Measurements from ENCODE around the gene LDLRAD4.

Gene LDLRAD4

DNA sequence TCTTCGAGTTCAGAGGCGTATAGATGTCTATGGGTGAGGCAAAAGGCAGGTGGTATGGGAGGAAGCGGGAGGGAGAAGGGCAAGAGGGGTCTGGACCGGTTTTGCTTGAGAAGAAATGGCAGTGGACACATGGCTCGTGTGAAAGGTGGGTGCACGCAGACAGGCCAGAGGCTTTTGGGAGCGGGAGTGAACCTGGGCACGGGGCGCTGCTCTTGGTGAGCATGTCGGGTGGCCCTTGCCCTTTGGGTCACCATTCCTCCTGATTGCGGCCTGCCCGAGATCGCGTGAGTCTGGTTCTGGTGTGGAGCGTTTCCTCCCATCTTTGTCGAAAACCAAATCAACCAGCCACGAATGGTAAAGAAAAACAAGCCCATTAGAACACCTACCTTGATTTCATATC is 12.6 kb downstream of the LDLRAD4 start:
- H3K4me3 Mint-ChIP-seq: no peak overlapping the region
- H3K9me3 Mint-ChIP-seq: no peaks in the 10 kb centered on the region
- no peak overlapping the region for H3K27ac Mint-ChIP-seq

DNA sequence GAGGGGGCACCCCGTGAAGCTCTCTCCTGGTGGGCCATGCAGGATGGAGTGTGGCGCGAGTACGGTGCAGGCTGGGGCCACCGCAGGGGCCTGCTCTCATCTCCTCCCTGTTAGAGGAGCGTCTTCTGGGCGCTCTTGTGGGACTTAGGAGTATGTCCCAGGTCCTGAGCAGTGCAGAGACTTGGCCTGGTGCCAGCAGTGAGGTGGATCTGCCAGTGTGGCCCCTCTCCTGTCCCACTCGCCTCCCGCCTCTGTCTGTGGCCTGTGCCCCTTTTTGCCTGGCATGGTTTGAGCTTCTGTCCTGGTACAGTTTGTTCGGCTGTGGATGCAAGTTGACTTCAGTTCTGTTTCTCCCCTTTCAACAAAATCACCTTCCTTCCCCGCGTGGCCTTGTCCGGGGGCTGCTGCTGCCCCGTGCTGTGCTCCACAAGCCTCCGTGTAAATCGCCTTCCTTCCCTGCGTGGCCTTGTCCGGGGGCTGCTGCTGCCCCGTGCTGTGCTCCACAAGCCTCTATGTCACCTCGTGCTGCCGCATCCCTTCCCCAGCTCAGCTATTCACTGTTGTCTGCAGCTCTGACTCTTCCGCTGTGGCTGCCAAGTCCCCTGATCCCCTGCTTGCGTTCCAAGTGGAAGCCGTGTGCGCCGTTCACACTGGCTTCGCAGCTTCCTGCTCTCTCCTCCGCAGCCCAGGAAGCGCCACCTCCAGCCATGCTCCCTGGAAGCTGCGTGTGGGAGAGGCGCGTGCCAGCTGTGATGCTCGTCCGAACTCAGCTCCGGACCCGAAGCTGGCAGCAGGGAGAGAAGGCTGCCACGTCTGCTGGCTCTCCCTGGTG is 13.7 kb downstream of the LDLRAD4 start:
- no peaks in the 10 kb centered on the region for H3K4me1 Mint-ChIP-seq (ENCODE audit: low read depth)
- no peaks in the 10 kb centered on the region for H3K27me3 Mint-ChIP-seq
- no peaks in the 10 kb centered on the region for H3K36me3 Mint-ChIP-seq (ENCODE audit: low read depth)
- H3K4me3 Mint-ChIP-seq: no peak overlapping the region
- no peak overlapping the region for H3K27ac Mint-ChIP-seq
- no peaks in the 10 kb centered on the region for H3K9me3 Mint-ChIP-seq

More for the DNA sequence above, 12.6 kb downstream of the LDLRAD4 start:
- Mint-ChIP-seq H3K4me1 (ENCODE audit: low read depth) (no peaks in the 10 kb centered on the region), H3K36me3 (ENCODE audit: low read depth) (no peaks in the 10 kb centered on the region), H3K27me3 (no peaks in the 10 kb centered on the region)

DNA sequence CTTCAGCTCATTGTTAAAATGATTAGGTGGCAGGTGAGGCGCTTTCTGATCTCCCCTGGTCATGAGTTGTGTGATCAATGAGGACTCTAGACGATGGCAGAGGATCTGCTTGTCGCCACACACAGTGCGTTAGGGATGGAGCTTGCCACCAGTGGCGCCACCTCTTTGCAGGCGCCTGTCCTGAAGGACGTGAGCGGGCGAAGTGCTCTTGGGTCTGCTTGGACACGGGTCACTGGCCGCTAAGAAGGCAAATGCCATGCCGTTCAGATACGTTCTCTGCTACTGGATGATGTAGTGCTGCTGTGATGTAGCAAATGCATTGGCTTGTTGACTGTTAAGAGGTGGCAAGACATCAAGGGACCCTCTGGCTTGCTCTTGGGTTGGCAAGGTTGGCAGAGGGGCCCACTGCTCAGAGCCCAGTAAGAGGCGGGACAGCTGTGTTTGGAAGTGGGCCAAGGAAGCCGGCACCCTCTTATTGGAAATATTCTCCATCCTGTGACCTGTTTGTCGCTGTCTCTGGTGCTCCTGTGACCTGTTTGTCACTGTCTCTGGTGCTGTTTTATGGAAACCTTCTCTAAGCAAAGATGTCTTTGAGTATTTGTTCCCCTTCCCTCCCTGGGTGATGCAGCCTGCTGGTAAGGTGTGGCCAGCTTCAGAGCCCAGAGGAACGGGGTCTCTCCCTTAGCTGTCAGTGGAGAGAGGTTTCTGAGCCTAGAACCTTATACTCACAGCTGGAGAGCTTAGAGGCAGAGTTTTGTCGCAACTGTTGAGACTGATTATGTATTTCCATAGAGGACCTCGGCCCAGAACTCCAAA is 14.6 kb downstream of the LDLRAD4 start:
- Mint-ChIP-seq H3K4me1 (ENCODE audit: low read depth) (no peaks in the 10 kb centered on the region), H3K9me3 (no peaks in the 10 kb centered on the region), H3K36me3 (ENCODE audit: low read depth) (no peaks in the 10 kb centered on the region), H3K4me3 (no peak overlapping the region), H3K27ac (no peak overlapping the region), H3K27me3 (no peaks in the 10 kb centered on the region)

DNA sequence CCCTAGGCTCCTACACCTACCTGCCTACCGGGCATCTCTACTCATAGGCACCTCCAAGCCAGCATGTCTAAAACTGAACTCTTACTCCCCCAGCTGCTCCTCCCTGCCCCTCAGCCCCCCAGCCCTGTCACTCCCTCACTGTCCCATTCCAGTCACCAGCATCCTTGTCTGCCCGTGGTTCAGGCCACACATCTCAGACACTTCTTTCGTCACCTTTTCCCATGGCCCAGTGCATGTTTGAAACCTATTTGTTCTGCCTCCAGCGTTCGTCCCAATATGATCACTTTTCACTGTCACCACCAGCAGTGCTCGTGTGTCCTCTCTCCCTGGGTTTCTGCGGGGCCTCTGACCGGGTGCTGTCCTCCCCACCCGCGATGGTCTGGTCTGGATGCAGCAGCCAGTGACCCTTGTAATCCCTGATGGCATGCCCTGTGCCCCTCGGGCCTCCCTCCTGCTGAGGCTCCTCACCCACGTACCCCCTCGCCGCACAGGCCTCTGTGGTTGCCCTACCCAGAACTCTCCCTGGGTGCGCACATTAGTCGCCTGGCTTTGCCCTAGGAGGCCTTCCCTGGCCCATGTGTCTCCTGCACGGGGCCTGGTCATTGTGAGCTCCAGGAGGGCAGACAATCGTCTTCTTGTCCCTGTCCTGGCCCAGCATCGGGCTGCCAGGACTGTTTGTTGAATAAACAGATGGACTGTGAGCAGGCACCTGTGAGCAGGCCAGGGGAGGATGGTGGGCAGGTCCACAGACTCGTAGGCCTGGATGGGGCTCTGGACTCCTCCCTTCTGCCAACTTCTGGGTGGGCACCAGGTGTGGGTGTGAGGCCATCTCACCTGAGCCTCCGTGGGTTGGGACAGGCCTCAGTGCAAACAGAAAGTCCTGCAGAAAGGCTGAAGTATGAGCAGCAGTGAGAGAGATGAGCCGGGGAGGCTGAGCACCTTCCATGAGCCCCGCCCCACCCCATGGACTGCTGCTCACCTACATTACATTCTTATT is 15.5 kb downstream of the LDLRAD4 start:
- H3K27me3 Mint-ChIP-seq: no peaks in the 10 kb centered on the region
- no peaks in the 10 kb centered on the region for H3K9me3 Mint-ChIP-seq
- H3K4me3 Mint-ChIP-seq: no peak overlapping the region
- H3K4me1 Mint-ChIP-seq (ENCODE audit: low read depth): no peaks in the 10 kb centered on the region
- H3K36me3 Mint-ChIP-seq (ENCODE audit: low read depth): no peaks in the 10 kb centered on the region
- no peak overlapping the region for H3K27ac Mint-ChIP-seq

DNA sequence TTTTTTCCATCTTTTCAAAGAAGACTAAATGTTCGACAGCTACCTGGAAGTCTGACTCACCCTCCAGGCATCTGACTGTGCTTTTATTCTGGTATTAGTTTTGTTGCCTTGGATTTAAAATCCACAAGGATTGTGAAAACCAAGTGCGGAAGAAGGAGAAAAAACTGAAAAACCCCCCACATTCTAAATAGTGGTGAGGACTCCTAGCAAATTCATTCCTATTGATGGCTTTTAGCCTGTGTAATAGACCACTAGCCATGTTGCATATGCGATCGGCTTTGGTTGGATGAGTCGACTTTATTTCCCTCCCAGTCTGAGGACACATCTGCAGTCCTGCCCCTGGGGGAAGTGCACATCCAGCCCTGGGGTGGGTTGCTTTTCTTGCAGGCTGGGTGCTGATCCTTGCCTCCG is 16.9 kb downstream of the LDLRAD4 start:
- Mint-ChIP-seq H3K9me3 (no peaks in the 10 kb centered on the region), H3K27me3 (no peaks in the 10 kb centered on the region), H3K4me3 (no peak overlapping the region), H3K27ac (no peak overlapping the region), H3K4me1 (ENCODE audit: low read depth) (no peaks in the 10 kb centered on the region), H3K36me3 (ENCODE audit: low read depth) (no peaks in the 10 kb centered on the region)

DNA sequence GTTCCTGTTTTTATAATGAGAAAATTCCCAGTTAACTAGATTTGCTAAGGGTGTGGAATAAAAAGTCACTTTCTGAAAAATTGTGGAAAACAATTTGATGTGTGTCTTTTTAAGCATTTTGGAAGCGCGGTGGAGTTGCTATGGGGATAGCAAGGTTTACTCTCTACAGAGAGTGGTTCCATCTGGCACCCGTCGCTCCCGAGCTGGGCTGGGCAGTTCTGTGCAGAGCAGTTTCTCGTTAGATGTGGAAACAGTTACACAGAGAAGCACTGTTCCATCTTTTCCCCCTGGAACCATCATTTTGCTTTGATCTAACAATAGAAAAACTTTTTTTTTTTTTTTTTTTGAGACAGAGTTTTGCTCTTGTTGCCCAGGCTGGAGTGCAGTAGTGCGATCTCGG is 17.4 kb downstream of the LDLRAD4 start:
- H3K36me3 Mint-ChIP-seq (ENCODE audit: low read depth): no peaks in the 10 kb centered on the region
- no peak overlapping the region for H3K27ac Mint-ChIP-seq
- no peaks in the 10 kb centered on the region for H3K4me1 Mint-ChIP-seq (ENCODE audit: low read depth)
- no peaks in the 10 kb centered on the region for H3K9me3 Mint-ChIP-seq
- H3K27me3 Mint-ChIP-seq: no peaks in the 10 kb centered on the region
- no peak overlapping the region for H3K4me3 Mint-ChIP-seq

DNA sequence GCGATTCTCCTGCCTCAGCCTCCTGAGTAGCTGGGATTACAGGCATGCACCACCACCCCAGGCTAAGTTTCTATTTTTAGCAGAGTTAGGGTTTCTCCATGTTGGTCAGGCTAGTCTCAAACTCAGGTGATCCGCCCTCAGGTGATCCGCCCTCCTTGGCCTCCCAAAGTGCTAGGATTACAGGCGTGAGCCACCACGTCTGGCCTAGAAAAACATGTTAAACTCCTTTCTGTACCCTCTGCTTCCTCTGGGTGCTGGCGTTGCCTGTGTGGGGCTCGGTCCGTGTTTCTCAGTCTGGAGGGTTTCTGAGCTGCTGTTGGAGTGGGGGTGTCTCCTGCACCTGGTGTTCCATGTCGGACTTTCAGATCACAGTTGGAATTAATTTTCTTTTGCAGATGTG is 17.9 kb downstream of the LDLRAD4 start:
- H3K4me1 Mint-ChIP-seq (ENCODE audit: low read depth): no peaks in the 10 kb centered on the region
- no peaks in the 10 kb centered on the region for H3K9me3 Mint-ChIP-seq
- no peak overlapping the region for H3K27ac Mint-ChIP-seq
- H3K36me3 Mint-ChIP-seq (ENCODE audit: low read depth): no peaks in the 10 kb centered on the region
- no peaks in the 10 kb centered on the region for H3K27me3 Mint-ChIP-seq
- no peak overlapping the region for H3K4me3 Mint-ChIP-seq

DNA sequence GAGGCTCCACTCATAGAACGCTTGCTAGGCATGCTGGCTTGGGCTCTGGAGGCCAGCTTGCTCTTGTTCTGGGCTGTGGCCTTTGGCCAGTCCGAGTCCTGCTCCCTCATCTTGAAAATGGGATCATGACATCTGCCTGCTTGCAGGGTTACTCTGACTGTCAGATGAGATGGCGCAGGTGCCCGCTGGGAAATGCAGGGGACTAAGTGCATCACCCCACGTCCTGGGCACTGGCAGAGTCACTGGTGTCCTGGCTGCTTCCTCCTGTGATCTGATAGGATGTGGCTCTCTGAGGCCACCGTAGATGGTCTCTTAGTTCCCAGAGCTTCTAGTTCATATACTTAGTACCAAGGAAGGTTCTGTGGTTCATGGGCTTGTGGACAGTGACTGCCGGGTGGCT is 18.5 kb downstream of the LDLRAD4 start:
- no peak overlapping the region for H3K4me3 Mint-ChIP-seq
- H3K36me3 Mint-ChIP-seq (ENCODE audit: low read depth): no peaks in the 10 kb centered on the region
- no peaks in the 10 kb centered on the region for H3K4me1 Mint-ChIP-seq (ENCODE audit: low read depth)
- no peak overlapping the region for H3K27ac Mint-ChIP-seq
- no peaks in the 10 kb centered on the region for H3K9me3 Mint-ChIP-seq
- H3K27me3 Mint-ChIP-seq: no peaks in the 10 kb centered on the region

DNA sequence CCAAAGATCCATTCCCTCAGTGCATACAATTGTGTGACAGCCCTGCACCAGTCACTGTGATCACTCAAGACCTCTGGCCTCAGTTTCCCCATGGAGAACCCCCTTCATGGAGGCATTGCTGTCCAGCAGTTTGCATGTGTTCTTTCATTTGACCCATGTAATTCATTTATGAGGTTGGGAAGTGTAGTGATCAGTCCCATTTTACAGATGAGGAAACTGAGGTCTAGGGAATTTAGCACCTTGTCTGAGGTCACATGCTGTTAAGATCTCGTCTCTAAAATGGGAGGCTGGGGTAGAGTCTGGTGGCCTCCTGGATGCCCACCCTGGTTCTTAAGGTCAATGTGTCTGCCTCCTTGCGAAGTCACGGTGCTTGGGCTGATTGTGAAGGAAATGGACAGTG is 19.1 kb downstream of the LDLRAD4 start:
- H3K36me3 Mint-ChIP-seq (ENCODE audit: low read depth): no peaks in the 10 kb centered on the region

DNA sequence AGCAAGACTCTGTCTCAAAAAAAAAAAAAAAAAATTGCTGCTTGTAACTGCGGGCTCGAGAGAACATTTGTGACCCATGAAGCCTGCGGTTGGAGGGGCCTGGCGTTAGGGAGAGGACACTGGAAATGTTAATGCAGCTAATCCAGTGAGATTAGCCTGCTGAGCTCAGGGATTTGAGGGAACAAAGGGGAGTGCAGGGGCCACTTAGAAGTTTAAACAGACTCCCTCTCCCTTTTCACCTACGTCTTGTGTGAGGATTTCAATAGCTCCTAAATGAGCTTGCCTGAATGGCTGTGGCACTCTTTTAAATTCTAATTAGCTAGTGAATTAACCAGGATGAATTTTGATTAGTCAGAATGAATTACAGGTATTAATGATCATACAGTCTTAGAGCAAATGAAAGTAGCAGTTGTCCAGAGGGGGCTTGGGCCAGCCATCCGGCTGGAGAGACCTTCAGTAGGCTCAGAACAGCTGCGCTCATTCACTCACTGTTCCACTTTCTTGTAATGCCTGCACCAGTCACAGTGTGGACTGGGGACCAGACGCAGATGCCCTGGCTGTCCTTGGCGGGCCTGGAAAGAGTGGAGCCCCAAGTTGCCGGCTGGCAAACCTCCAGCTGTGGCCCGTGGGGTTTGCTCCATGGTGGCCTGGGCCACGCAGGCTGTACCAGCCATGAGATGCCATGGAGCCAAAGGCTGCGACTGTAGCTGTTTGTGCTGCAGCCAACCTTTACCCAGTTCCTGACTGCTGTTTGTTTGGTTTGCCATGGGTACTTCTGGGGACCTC is 20.8 kb downstream of the LDLRAD4 start:
- H3K27me3 Mint-ChIP-seq: no peaks in the 10 kb centered on the region
- no peaks in the 10 kb centered on the region for H3K4me1 Mint-ChIP-seq (ENCODE audit: low read depth)
- no peak overlapping the region for H3K4me3 Mint-ChIP-seq
- no peaks in the 10 kb centered on the region for H3K36me3 Mint-ChIP-seq (ENCODE audit: low read depth)
- H3K27ac Mint-ChIP-seq: no peak overlapping the region
- no peaks in the 10 kb centered on the region for H3K9me3 Mint-ChIP-seq

More for the DNA sequence above, 19.1 kb downstream of the LDLRAD4 start:
- Mint-ChIP-seq H3K9me3 (no peaks in the 10 kb centered on the region), H3K4me1 (ENCODE audit: low read depth) (no peaks in the 10 kb centered on the region), H3K27me3 (no peaks in the 10 kb centered on the region), H3K27ac (no peak overlapping the region), H3K4me3 (no peak overlapping the region)

DNA sequence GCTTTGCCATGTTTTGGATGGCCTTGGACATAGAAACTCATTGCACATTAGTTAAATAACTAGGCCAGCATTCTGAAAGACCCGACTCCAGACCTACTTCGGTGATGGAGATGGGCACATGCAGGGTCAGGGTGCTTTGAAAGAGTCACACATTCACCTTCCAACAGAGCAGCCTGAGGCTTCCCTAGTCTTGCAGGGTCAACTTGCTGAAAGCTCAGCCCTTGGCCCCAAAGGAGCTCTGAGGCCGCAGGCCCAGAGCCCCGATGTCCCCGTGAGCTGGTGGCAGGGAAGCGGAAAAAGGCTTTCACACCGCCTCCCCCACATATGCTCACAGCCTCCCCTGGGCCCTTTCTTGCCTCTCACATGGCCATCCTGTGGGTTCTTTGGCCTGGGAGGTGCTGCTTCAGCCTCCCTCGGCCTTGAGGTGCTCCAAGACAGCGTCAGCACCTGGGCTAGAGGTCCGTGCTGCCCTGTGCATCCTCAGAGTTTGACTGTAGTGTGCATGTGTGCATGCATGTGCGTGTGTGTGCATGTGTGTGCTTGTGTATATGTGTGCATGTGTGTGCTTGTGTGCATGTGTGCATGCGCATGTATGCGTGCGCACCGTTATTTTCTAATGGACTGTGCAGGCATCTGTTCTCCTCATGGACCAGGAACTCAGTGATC is 21.6 kb downstream of the LDLRAD4 start:
- H3K4me3 Mint-ChIP-seq: no peak overlapping the region
- H3K9me3 Mint-ChIP-seq: no peaks in the 10 kb centered on the region
- H3K4me1 Mint-ChIP-seq (ENCODE audit: low read depth): no peaks in the 10 kb centered on the region
- no peaks in the 10 kb centered on the region for H3K36me3 Mint-ChIP-seq (ENCODE audit: low read depth)
- no peaks in the 10 kb centered on the region for H3K27me3 Mint-ChIP-seq
- no peak overlapping the region for H3K27ac Mint-ChIP-seq

DNA sequence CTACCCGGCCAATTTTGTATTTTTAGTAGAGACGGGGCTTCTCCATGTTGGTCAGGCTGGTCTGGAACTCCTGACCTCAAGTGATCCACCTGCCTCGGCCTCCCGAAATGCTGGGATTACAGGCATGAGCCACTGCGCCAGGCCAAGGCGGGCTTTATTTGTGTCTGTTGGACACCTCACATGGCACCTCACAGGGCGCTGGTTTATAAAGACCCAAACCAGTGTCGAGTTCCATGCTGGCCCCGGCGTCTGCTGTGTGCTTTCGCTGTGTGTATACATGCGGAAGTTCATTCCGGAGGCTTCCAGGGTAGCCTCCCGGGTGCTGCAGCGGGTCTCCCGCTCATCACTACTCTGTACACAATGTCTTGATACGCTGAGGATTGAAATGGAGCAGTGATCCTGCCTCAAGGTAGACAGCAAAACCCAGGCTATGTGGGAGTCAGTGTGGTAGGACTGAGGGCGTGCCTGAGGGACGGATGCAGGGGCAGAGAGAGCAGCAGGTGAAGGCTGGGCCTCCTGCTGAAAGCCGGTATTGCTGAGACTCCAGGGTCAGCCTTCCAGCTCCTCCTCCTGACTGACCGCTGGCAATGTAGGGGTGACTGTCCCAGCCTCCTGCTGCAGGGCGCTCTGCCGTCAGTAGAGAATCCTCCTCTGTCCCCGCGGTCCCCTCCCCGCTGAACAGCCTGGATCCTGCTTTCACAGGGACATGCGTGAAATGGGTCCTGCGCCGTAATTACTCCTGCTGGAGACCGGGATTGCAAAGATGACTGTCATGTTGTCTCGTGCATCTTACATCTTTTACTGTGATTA is 22.7 kb downstream of the LDLRAD4 start:
- no peaks in the 10 kb centered on the region for H3K36me3 Mint-ChIP-seq (ENCODE audit: low read depth)
- H3K9me3 Mint-ChIP-seq: no peaks in the 10 kb centered on the region
- H3K27ac Mint-ChIP-seq: no peak overlapping the region
- no peaks in the 10 kb centered on the region for H3K4me1 Mint-ChIP-seq (ENCODE audit: low read depth)
- H3K27me3 Mint-ChIP-seq: no peaks in the 10 kb centered on the region
- no peak overlapping the region for H3K4me3 Mint-ChIP-seq

DNA sequence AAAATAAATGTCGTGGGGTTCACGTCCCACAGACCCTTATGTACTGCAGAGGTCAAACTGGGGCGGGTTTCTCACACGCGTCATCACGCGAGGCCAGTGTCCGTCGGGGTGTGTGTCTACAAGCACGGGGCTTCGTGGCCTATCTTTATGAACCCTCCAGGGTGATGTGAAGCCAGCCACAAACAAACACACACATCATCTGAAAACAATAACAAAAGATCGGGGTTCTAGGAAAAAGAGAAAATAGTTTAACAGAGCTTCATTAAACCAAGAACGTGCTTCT is 23.3 kb downstream of the LDLRAD4 start:
- Mint-ChIP-seq H3K36me3 (ENCODE audit: low read depth) (no peaks in the 10 kb centered on the region), H3K4me3 (no peak overlapping the region), H3K9me3 (no peaks in the 10 kb centered on the region), H3K27me3 (no peaks in the 10 kb centered on the region), H3K4me1 (ENCODE audit: low read depth) (no peaks in the 10 kb centered on the region), H3K27ac (no peak overlapping the region)
